HepG2 (cell line): ENCODE measurements around the gene RRBP1. TPM values are rescaled to one million over a fixed set of nuclear protein-coding genes. Genes with fewer than 3 reads are reported as not detected.
A peak's percentile ranks its signal among the peaks of the same experiment; 100 is the strongest.

ENCODE experiments used
- CHCHD3 ChIP-seq: sonication (generic); formaldehyde crosslinking; IDR thresholded peaks from 2 replicates; pipeline ENCODE4 v1.8.0; 2022; ENCODE audit warnings: mild to moderate bottlenecking, missing genetic modification reagents, moderate library complexity
- ESRRA ChIP-seq: sonication (generic); formaldehyde crosslinking; IDR thresholded peaks from 2 replicates; pipeline ENCODE4 v1.5.1; 2020; ENCODE audit warnings: mild to moderate bottlenecking, low read depth, missing genetic modification reagents
- ETV5 ChIP-seq: IDR thresholded peaks from 2 replicates; pipeline ENCODE4 v1.6.1; 2018; ENCODE audit warnings: missing biosample characterization, missing genetic modification reagents, inconsistent platforms, borderline replicate concordance
- FOSL1 ChIP-seq: sonication (generic); formaldehyde crosslinking; IDR thresholded peaks from 2 replicates; pipeline ENCODE4 v1.9.0; 2021; ENCODE audit warnings: missing genetic modification reagents, borderline replicate concordance
- IKZF5 ChIP-seq: IDR thresholded peaks from 2 replicates; pipeline ENCODE4 v1.6.1; 2018; ENCODE audit warnings: missing genetic modification reagents, mild to moderate bottlenecking, missing compliant biosample characterization
- KDM4B ChIP-seq: sonication (generic); formaldehyde crosslinking; IDR thresholded peaks from 2 replicates; pipeline ENCODE4 v1.4.0; 2020; ENCODE audit warnings: missing genetic modification reagents
- KMT2B ChIP-seq: IDR thresholded peaks from 2 replicates; pipeline ENCODE4 v1.6.1; 2016; ENCODE audit warnings: missing genetic modification reagents, missing compliant biosample characterization
- MXI1 ChIP-seq: IDR thresholded peaks from 3 replicates; pipeline ENCODE4 v1.6.1; 2012; ENCODE audit warnings: low read depth, low read length, inconsistent platforms, borderline replicate concordance
- NFE2L2 ChIP-seq: fragments of 150-350 bp; IDR thresholded peaks from 2 replicates; pipeline ENCODE4 v1.6.1; 2014; ENCODE audit warnings: low read length
- ONECUT2 ChIP-seq: sonication (generic); formaldehyde crosslinking; IDR thresholded peaks from 2 replicates; pipeline ENCODE4 v1.4.0; 2020; ENCODE audit warnings: missing genetic modification reagents
- PCBP2 ChIP-seq: fragments of 200-400 bp; formaldehyde crosslinking; optimal IDR thresholded peaks from 2 replicates; pipeline ENCODE3; 2018; ENCODE audit warnings: low read length, low read depth; ENCODE audit not compliant: poor library complexity, severe bottlenecking
- PHF21A ChIP-seq: sonication (generic); formaldehyde crosslinking; IDR thresholded peaks from 2 replicates; pipeline ENCODE4 v1.5.0; 2020; ENCODE audit warnings: mild to moderate bottlenecking, missing genetic modification reagents
- PLSCR1 ChIP-seq: sonication (generic); formaldehyde crosslinking; IDR thresholded peaks from 2 replicates; pipeline ENCODE4 v1.5.0; 2020; ENCODE audit warnings: missing genetic modification reagents, mild to moderate bottlenecking, borderline replicate concordance
- RARG ChIP-seq: sonication (generic); formaldehyde crosslinking; IDR thresholded peaks from 2 replicates; pipeline ENCODE4 v1.4.0; 2020; ENCODE audit warnings: low read depth, mild to moderate bottlenecking, missing genetic modification reagents
- THYN1 ChIP-seq: sonication (generic); formaldehyde crosslinking; IDR thresholded peaks from 2 replicates; pipeline ENCODE4 v1.8.1; 2023; ENCODE audit warnings: low read depth, mild to moderate bottlenecking, moderate library complexity, missing genetic modification reagents, borderline replicate concordance
- YEATS4 ChIP-seq: sonication (generic); formaldehyde crosslinking; IDR thresholded peaks from 2 replicates; pipeline ENCODE4 v1.4.0; 2020; ENCODE audit warnings: missing genetic modification reagents, borderline replicate concordance
- ZNF235 ChIP-seq: sonication (generic); formaldehyde crosslinking; IDR thresholded peaks from 2 replicates; pipeline ENCODE4 v1.8.1; 2023; ENCODE audit warnings: mild to moderate bottlenecking, missing genetic modification reagents, borderline replicate concordance
- ZNF468 ChIP-seq: sonication (generic); formaldehyde crosslinking; IDR thresholded peaks from 2 replicates; pipeline ENCODE4 v1.8.0; 2022; ENCODE audit warnings: mild to moderate bottlenecking, moderate library complexity, missing genetic modification reagents
- ZNF546 ChIP-seq: sonication (generic); formaldehyde crosslinking; conservative IDR thresholded peaks from 2 replicates; pipeline ENCODE4 v1.8.1; 2023; ENCODE audit warnings: mild to moderate bottlenecking, missing genetic modification reagents
- ZNF639 ChIP-seq: conservative IDR thresholded peaks from 2 replicates; pipeline ENCODE4 v1.6.1; 2018; ENCODE audit warnings: missing genetic modification reagents
- ZNF775 ChIP-seq: sonication (generic); formaldehyde crosslinking; IDR thresholded peaks from 2 replicates; pipeline ENCODE4 v1.4.0; 2020; ENCODE audit warnings: missing genetic modification reagents, mild to moderate bottlenecking, moderate library complexity, borderline replicate concordance
- polyA plus RNA-seq, 8 experiments: library from polyadenylated mRNA; depleted of rRNA in 3 of 8; stranded (reverse) in 7 of 8; unstranded in 1 of 8; fragments of >200 nt; fragmentation: Illumina TruSeq in 4 of 8; extraction: Trizol in 4 of 8; gene quantifications; 2 replicates each; pipeline versions ENCODE4 v1.2.1 to v1.2.3, GENCODE V29; 2011 to 2016; ENCODE audit warnings: low read depth in 4 of 8, missing spikeins in 1 of 8, mixed read lengths in 1 of 8; ENCODE audit not compliant: insufficient read depth in 1 of 8
- total RNA-seq, 5 experiments: library from RNA; depleted of rRNA; stranded (reverse); fragments of >200 nt; fragmentation: Illumina TruSeq; extraction: Trizol; gene quantifications; 2 replicates each; pipeline ENCODE4 v1.2.3, GENCODE V29; 2016; ENCODE audit warnings: low read depth in 1 of 5
- TF ChIP-seq, protein P1 (sequence below): sonication (generic); formaldehyde crosslinking; conservative IDR thresholded peaks from 2 replicates; pipeline ENCODE4 v1.5.0; 2020; ENCODE audit warnings: missing genetic modification reagents
- TF ChIP-seq, protein P2 (sequence below): sonication (generic); formaldehyde crosslinking; IDR thresholded peaks from 2 replicates; pipeline ENCODE4 v1.8.0; 2022; ENCODE audit warnings: mild to moderate bottlenecking, missing genetic modification reagents; ENCODE audit not compliant: insufficient replicate concordance

Gene RRBP1
- total and polyA plus RNA-seq, 2 of the 13 experiments (the other 11 are each of a cell fraction or from before 2014, with no cell fraction given), result 150 to 222 TPM

DNA sequence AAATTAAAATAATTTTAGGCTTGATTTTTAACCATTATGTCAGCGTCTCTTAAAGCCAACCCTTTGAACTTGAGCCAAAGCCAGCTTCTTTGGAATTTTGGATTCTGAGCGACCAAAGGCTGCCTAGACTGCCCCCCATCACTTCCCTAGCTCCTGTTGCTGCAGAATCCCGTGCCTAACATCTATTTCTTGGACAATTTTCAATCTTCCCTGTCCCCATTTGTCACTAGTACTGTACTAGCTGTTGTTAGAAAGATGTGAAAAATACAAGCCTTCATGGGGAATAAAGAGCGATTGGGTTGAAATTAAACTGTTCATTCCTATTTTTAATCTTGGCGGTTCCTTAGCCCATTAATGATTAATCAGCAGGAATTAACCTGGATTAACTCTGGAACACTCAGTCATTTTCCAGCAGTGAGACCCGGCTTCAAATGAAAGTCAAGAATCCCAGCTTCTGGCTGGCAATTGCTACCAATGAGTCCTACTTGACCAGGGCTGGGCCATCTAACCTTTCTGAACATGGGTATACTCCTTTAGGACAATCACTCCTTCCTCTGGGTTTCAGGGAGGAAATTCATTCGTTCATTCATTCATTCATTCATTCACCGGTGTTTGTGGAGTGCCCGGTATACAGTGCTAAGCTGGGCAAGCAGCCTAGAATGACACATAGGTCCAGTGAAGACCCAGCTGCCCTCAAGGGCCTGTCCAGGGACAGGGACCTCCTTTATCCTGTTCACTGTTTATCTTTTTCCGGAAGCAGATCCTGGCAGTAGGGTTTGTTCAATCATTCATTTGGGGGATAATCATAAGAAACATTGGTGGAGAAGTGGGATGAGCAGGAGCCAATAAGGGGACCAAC is 1.4 kb upstream of the RRBP1 start (continued):
- TF ChIP-seq PLSCR1, result no peak
- TF ChIP-seq, protein P1, sequence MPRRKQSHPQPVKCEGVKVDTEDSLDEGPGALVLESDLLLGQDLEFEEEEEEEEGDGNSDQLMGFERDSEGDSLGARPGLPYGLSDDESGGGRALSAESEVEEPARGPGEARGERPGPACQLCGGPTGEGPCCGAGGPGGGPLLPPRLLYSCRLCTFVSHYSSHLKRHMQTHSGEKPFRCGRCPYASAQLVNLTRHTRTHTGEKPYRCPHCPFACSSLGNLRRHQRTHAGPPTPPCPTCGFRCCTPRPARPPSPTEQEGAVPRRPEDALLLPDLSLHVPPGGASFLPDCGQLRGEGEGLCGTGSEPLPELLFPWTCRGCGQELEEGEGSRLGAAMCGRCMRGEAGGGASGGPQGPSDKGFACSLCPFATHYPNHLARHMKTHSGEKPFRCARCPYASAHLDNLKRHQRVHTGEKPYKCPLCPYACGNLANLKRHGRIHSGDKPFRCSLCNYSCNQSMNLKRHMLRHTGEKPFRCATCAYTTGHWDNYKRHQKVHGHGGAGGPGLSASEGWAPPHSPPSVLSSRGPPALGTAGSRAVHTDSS (CRISPR knock-in tag), result no peak
- peak; percentile 9 for TF ChIP-seq KMT2B (CRISPR knock-in tag)
- TF ChIP-seq NFE2L2, result no peak
- TF ChIP-seq ZNF639 (CRISPR knock-in tag), result no peak
- no peak for TF ChIP-seq YEATS4 (CRISPR knock-in tag)
- TF ChIP-seq ZNF235, result no peak
- TF ChIP-seq ZNF546 (CRISPR knock-in tag), result peak; percentile 69; the same call in 1 of the 2 replicates
- TF ChIP-seq CHCHD3 (CRISPR knock-in tag), result no peak
- TF ChIP-seq ZNF775 (CRISPR knock-in tag), result 0 out of 2 replicates have a peak, but pooled peaks have one; percentile 65
- no peak for TF ChIP-seq PCBP2
- no peak for TF ChIP-seq THYN1
- no peak for TF ChIP-seq FOSL1 (CRISPR knock-in tag)
- no peak for TF ChIP-seq ESRRA
- no peak for TF ChIP-seq ZNF468 (CRISPR knock-in tag)
- no peak for TF ChIP-seq MXI1
- TF ChIP-seq ETV5, result peak; percentile 56
- TF ChIP-seq ONECUT2 (CRISPR knock-in tag), result no peak
- no peak for TF ChIP-seq PHF21A
- 0 out of 2 replicates have a peak, but pooled peaks have one; percentile 22 for TF ChIP-seq KDM4B (CRISPR knock-in tag)
- no peak for TF ChIP-seq RARG (CRISPR knock-in tag)
- TF ChIP-seq, protein P2, sequence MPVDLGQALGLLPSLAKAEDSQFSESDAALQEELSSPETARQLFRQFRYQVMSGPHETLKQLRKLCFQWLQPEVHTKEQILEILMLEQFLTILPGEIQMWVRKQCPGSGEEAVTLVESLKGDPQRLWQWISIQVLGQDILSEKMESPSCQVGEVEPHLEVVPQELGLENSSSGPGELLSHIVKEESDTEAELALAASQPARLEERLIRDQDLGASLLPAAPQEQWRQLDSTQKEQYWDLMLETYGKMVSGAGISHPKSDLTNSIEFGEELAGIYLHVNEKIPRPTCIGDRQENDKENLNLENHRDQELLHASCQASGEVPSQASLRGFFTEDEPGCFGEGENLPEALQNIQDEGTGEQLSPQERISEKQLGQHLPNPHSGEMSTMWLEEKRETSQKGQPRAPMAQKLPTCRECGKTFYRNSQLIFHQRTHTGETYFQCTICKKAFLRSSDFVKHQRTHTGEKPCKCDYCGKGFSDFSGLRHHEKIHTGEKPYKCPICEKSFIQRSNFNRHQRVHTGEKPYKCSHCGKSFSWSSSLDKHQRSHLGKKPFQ, result no peak
- TF ChIP-seq IKZF5 (CRISPR knock-in tag), result no peak
